ENCODE data around the gene NDUFB10.

The NDUFB10 gene

DNA sequence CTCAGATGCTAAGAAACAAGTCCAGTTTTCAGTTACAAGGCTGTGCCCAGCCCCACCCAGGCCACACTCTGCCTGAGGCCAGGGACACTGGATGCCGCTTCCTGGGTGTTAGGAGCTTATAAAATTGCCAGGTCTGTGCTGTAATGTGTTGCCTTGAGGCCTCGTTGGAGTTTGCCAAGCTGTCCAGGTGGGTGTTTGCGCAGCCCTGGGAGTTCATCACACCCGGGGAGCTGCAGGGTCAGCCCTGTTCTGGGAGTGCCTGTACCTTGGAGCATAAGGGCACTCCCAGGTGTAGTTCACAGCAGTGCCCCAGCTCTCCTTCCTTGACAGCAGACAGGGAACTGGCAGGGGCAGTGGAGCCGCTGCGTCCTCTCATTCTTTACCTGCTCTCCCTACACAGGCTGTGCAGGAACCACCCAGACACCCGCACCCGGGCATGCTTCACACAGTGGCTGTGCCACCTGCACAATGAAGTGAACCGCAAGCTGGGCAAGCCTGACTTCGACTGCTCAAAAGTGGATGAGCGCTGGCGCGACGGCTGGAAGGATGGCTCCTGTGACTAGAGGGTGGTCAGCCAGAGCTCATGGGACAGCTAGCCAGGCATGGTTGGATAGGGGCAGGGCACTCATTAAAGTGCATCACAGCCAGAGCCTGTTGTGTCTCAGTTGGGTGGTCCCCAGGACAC lies 26.3 kb downstream of the NDUFB10 start:
- DNase-seq, result no peak

DNA sequence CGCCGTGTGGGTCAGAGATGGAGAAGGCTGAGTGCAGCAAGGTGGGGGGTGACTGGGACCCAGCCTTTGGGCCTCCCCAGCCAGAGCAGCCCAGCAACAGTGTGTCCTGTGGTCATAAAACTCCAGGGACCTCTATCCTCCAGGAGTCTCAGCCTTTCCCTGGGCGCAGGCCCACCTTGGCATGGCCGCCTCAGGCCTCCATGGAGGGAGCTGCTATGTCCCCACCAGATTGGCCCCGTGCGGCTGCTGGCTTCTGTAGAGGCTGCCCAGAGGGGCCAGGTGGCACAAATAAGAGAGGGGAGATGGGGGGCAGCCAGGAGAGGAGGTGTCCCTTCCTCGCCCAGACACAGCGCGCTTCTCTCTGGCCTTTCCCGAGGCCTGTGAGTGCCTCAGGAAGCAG lies 27.9 kb downstream of the NDUFB10 start:
- no peak for DNase-seq

DNA sequence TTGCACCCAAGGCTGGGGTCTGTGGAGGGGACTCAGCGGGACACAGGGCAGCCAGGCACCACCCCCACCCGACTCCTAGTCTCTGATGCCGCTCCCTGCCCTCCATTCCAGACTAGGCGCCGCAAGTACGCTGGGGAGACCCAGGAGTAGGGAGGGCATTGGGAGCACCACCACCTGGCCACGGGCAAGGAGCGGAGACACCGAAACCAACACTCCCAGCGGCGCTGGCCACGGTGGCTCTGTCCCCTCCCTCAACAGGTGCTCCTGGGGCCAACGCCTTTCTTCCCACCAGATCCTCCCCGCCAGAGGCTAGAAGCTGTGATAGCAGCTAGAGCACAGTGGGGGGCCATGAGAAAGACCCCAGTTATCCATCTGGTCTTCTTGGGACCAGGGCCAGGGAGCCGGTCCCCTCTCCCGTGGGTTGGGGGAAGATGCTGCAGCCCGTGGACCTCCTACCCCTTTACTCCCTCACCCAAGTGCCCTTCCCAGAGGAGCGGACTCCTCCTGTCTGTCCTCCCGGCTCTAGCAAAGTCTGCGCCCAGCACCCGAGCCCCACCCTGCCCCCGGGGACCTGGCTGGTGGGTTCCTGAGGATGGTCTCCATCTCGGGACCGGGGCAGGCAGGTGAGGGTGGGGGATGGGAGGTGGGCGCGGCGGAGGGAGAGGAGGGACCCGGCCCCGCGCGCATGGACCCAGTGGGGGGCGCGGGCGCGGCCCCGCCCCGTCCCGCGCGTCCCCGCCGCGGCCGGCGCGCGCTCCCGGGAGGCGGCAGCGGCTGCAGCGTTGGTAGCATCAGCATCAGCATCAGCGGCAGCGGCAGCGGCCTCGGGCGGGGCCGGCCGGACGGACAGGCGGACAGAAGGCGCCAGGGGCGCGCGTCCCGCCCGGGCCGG lies 30.1 kb downstream of the NDUFB10 start, which contains the start of gene SYNGR3:
SYNGR3 (plus strand) TSS at position 762 of the 892 bp plus-strand sequence. CDS start 133 bp downstream, outside the sequence.
- DNase-seq, result no peak

DNA sequence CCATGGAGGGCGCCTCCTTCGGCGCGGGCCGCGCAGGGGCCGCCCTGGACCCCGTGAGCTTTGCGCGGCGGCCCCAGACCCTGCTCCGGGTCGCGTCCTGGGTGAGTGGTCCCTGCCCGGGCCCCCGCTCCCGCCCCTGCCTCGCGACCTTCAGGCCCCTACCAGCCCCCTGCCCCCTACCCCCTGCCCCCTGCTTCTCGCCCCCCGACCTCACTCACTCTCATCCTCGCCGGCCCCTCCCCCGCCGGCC lies 30.7 kb downstream of the NDUFB10 start:
- no peak for DNase-seq

DNA sequence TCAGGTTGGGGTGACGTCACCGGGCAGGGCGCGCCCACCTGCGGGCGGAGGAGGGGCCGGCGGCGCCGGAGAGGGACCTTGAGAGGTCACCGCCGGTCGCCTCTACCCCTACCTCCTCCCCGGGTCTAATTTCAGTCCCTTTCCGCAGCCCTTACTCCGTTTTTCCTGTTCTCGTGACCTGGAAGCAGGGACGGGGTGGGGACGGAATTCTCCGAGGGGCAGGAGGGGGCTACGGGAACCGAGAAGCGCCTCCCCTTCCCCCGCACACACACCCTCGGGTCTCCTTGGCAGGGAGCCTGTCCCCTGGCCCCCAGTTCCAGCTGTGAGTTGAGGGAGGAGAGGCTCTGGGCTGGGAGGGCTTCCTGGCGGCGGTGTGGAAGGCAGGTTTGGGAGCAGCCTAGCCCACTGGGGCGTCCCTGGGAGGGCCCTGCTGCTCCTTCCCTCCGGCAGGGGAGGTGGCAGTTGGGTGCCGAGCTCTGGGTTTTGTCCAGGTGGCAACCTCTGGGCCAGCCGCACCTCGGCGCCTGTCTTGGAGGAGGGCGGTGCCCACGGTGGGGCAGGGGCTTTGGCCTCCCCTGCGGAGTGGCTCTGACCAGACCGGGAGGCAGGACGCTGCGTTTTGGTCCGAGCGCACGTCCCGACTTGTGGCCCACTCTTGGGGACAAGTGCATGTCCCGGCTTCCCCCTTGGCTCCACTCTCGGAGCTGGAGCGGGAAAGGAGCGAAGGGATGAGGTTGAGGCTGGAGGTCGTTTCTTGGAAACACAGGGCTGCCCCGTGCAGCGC lies 31.2 kb downstream of the NDUFB10 start:
- DNase-seq, result no peak

DNA sequence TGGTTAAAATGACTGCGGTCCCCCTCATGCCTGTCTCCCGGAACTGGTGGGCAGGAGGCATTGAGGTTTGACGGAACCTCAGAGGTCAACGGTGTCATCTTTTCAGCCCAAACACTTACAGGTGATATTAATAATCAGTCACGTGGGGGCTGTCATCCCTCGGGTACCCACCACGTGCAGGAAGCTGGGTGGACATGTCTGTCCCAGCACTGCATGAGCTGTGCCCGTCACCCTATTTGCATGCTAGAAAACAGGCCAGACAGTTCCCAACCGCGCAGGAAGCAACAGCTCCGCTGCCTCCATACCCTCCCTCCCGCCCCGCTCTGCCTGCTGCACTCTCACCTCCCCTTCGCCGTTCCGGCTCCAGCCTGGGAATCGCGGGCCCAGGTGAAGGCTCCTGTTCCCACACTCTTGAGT lies 31.8 kb downstream of the NDUFB10 start:
- DNase-seq, result no peak

DNA sequence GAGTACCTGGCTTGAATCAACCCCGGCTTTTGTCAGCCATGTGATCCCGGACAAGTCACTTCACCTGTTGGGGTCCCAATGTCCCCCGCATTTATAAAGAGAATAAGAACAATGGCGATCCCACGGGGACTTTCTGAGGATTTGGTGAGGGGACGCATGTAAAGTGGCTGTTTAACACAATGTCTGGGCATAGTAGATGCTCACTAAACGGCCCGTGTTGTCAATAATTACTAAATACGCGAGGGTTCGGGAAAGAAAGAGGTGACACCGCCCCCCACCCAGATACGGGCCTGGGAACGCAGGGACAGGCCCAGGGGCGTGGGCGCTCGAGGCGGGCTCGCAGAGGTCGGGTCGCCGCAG lies 32.2 kb downstream of the NDUFB10 start:
- DNase-seq, result no peak

DNA sequence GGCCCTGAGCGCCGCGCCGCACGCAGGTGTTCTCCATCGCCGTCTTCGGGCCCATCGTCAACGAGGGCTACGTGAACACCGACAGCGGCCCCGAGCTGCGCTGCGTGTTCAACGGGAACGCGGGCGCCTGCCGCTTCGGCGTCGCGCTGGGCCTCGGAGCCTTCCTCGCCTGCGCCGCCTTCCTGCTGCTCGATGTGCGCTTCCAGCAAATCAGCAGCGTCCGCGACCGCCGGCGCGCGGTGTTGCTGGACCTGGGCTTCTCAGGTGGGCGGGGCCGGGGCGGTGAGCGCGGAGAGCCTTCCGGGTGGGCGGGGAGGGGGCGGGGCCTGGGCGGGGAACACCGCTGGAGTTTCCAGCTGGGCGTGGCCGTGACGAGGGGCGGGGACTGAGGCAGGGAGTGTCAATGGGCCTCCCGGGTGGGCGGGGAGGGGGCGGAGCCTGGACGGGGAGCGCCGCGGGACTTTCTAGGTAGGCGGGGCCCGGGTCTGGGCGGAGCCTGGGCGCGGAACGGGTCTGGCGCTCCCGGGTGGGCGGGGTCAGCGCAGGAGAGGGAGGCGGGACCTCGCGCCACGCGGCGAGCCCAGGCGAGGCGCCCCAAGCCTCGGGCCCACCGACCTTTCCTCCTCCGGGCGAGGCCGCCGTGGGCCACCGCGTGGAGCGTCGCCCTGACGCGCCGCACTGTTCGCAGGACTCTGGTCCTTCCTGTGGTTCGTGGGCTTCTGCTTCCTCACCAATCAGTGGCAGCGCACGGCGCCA lies 32.8 kb downstream of the NDUFB10 start:
- peak; percentile 89 for DNase-seq

DNA sequence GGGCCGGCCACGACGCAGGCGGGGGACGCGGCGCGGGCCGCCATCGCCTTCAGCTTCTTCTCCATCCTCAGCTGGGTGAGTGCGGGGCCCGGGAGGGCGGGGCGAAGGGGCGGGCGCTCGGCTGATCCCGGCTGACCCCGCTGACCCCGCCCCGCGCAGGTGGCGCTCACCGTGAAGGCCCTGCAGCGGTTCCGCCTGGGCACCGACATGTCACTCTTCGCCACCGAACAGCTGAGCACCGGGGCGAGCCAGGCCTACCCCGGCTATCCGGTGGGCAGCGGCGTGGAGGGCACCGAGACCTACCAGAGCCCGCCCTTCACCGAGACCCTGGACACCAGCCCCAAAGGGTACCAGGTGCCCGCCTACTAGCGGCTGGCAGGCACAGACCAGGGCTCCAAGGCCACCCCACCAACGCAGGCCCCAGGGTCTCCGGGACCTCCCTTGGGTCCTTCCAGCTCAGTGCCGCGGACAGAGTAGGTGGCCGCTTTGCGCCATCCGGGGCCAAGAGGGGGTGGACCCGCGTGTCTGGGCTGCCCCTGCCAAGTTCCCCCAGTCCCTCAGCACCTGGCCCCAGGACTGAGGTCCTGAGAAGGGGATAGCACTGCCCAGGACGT lies 33.5 kb downstream of the NDUFB10 start:
- DNase-seq, result no peak

DNA sequence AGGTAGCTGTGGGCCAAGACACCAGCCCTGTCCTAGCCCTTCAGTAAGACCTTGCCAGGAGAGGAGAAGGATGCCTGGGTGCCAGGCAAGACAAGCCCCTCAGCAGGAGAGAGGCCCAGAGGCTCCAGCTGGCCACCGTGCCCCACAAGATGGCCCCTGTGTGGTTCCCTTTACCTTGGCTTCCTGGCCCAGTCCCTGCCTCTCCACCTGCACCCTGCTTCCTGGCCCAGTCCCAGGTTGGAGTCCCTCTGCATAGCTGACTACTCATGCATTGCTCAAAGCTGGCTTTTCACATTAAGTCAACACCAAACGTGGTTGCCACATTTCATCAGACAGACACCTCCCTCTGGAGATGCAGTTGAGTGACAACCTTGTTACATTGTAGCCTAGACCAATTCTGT lies 34.4 kb downstream of the NDUFB10 start:
- DNase-seq, result peak; percentile 30

DNA sequence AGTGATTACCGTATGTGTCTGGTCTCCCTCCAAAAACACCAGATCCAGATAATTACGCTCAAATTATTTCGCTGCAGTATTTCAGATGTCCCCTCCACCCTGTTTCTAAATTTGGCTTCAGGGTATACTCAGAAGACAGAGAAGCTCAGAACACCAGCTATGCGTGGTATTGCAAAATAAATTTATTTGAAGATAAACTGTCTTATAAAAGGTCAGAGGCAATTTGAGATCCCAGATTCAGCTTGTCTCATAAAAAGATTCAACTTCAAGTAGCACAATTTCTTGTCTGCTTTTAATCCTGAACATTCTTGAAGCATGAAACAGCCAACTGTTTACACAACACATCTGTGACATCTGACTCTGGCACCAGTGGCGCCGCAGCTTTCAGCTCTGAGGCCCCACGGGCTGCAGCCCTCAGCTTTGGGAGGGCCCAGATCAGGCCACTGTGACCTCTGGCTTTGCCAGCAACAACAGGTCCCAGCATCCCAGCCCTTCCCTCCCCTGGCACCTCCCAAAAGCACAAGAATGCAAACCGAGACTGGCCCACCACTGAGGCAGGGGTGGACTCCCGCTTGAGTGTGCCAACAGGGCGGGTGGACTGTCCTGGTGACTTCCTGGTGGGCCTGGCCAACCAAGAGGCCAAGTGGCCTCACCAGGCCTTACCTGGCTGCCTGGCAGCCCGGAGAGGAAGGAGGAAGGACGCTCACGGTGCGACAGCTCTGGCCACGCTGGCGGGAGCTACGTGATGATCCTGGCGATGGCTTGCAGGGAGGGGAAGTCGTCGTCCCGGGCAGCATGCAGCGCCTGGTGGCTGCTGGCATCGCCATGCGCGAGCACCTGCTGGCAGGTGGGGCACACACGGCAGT lies 38.4 kb downstream of the NDUFB10 start:
- no peak for DNase-seq

DNA sequence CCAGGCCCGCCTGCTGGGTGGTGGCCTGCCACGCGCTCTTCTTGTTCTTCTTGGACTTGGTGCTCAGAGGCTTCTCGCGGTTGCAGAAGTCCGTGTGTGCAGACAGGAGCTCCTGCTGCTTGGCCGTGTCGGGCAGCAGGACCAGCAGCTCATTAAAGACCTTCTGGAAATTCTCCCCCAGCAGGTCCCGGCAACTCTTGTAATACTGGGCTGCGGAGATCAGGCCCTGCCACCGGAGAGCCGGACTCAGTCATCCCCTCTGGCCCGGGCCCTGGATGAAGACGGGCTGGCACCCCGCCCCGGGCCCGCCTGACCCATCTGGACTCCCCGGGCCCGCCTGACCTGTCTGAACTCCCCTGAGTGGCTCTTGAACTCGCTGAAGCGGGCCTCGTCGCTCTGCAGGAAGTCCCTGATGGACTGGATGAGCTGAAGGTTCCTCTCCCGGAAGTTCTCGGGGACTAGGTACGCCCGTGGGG lies 39.1 kb downstream of the NDUFB10 start:
- DNase-seq, result no peak

DNA sequence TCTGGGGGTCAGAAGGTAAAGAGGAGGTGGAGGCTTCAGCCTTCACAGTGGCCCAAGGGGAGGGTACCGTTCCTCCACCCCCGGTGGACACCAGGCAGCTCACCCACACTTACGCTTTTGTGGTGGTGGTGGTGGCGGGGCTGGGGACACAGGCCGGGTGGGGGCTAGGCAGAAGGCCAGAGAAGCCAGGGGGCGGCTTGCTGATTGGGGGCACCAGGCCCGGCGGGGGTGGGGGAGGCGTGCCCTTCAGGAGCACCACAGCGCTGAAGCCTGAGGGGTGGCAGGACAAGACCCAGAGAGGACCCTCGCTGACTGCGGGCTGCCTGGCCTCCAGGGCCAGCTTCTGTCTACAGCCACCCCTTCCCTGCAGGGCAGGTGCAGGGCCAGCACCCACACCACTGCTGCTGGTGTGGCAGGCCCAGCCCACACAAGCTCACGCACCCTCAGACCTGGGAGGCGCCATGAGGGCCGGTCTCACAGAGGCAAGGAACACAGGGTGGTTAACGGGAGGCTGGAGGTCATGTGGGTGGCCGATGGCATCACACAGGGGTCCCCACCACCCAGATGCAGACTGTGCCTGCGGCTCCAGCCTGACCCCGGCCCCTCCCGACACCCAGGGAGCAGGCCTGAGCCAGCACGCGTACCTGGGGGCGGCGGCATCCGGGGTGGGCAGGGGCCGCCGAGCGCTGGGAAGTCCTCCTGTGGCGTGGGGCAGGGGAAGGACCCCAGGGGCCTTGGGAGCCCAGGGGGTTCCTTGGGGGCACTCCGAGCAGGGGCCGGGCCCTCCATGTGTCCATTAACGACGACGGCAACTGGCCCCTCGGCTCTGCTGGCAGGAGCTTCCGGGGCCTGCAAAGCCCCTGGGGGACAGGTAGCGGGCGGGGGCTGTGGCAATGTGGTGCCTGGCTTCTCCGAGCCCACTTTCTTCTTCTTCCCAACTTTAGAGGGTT lies 39.8 kb downstream of the NDUFB10 start:
- no peak for DNase-seq

DNA sequence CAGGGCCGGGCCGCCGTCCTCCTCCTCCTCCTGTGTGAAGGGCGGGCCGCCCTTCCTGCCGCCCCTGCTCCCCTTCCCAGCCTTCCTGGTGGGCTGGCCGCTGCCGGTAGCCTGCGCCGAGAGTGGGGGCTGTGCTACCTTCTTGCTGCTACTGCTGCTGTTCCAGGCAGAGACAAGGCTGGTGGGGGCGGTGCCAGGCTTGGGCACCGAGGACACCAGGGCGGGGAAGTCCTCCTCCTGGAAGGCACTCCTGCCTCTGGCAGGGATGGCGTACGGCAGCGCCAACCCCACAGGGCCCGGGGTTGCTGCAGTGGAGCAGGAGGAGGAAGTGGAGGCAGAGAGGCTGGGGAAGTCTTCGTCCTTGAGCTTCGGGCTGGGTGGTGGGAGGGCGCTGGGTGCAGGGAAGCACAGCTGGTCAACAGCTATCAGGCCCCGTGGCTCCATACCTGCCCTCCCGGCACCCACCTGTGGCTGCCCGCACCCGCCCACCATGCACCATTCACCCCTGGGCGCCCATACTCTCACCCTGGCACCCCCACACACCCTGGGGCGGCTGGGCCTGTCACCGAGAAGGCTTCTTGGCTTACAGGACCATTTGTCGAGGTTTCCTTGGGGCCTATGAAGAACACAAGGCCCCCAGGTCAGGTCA lies 40.7 kb downstream of the NDUFB10 start:
- no peak for DNase-seq

DNA sequence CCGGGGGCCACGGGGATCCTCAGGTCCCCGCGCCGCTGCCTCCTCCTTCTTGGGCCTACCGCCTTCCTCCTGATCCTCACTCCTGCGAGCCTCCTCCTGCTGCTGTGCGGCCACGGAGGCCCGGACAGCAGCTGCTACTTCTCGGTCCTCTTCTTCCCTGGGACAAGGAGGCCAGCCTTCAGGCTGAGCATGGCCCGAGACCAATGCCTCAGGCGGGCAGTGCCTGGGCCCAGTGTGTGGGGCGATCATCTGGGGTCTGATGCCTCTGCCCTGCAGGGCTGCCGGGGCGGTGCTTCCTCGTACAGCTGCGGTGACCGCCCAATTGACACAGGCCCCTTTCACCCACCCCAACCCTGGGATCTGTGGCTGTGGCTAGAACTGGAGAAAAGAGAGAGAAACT lies 41.7 kb downstream of the NDUFB10 start:
- no peak for DNase-seq

DNA sequence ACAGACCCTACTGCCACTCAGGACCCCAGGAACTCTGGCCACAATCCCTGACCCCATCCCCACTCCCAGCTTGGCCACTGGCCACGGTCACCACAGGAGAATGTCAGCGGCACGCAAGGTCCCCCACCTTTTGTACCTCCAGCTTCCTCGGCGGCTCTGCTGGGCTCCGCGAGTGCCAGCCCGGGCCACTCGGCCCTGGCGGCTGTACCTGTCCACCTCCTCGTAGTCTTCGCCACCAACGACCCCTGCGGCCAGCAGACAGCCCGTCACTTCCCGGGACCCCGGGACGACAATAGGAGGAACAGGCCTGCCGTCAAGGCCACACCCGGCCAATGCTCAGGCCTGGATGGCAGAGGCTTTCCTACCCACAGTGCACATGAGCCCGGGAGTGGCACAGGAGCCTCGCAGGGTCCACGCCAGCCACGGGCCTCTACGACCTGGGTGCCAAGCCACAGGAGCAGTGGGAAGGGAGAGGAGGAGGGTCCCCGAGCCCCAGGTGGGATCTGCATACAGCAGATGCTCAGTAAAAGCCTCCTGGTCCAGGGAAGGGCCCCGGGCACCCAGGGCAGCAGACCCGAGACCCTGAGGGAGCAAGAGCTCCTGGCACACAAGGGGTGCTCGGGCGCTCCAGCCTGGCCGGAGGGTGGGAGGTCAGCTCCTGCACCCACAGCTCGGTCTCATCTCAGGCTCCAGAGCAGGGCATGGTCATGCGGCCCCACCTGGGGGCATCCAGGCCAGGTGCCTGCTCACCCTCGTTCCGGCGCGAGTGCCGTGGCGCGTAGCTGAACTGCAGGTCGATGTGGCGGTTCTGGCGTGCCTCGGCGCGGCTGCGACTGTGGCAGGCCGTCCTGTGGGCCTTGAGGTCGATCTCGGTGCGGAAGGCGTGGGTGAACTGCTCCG lies 42.4 kb downstream of the NDUFB10 start:
- no peak for DNase-seq

DNA sequence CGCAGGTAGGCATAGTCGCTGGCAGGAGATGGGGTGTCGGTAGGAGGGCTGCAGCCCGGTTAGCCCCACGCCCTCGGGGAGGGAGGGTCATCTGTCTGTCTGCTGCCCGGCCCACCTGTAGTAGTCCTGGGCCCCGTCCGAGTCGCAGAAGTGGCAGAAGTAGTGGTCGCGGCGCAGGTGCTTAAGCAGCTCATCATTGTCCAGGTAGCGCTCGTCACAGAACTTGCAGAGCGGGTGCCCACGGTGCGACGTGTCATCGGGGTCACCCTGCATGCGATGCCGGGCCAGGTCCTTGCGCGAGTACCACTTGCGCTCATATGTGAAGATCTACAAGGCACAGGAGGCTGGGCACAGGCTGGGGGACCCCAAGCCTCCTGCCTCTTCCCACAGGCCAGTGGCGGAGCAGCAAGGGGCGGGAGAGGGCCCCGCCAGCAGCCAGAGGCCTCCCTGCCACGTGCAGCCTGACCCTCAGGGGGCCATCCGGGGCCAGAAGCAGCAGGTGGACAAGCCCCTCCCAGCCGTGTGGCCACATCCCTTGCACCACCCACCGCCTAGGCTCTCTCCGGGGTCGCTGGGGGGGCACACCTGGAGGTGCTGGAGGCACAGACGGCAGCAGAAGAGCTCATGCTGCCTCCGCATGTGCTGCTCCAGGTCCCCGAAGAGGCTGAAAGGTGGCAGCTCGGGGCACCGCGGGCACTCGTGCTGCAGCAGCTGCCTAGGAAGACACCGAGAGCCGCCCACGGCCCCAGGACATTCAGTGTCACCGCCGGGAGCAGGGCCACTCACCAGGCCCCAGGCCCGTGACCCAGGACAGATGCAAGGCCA lies 43.3 kb downstream of the NDUFB10 start:
- DNase-seq, result no peak
